HepG2 (cell line): ENCODE results near the gene TDRD6. TPM values are rescaled to one million over a fixed set of nuclear protein-coding genes. Genes with fewer than 3 reads are reported as not detected.

Experiments used
- ATAC-seq: fragments of 200-7000 bp; cut with Tn5 transposase; 3 replicates; pipeline ENCODE4 v1.9.1; 2020; ENCODE audit warnings: mild to moderate bottlenecking, moderate library complexity
- BruUV-seq: library from RNA; stranded (reverse); fragments of 400-500 nt; replicated peaks from 2 replicates; lab custom pipeline; 2021; lab: Mats Ljungman, UMichigan
- CTCF ChIA-PET: fragments of 300-600 bp; formaldehyde crosslinking; extraction: SDS; loops from one replicate; lab custom pipeline; 2021; ENCODE audit warnings: low total read pairs, inconsistent platforms, low intra/inter-chr PET ratio; lab: Yijun Ruan, JAX
- POLR2A ChIA-PET: fragments of 350-600 bp; sonication (Branson Sonifier 250); formaldehyde crosslinking; loops from one replicate; lab custom pipeline; 2020; ENCODE audit warnings: antibody characterized with exemption, inconsistent platforms; lab: Yijun Ruan, JAX
- DNase-seq: peaks from one replicate; pipeline ENCODE4 v3.0.0-alpha.2; 2015; ENCODE audit warnings: low spot score
- FAIRE-seq: peaks from 3 replicates; lab custom pipeline; 2011; peaks lifted over from hg19 to GRCh38; lab: Jason Lieb, UNC
- H2AFZ ChIP-seq: one replicate; pipeline ENCODE4 v1.6.1; 2011; ENCODE audit warnings: low read length, inconsistent platforms
- H3K27ac ChIP-seq: fragments of 300-600 bp; 3 replicates; pipeline ENCODE4 v1.8.0; 2011; ENCODE audit warnings: mixed run types, mild to moderate bottlenecking, mixed read lengths, low read length, inconsistent platforms; ENCODE audit not compliant: insufficient read depth; ENCODE audit errors: extremely low read length
- H3K27me3 ChIP-seq, 2 experiments: fragments of 200-600 bp in 1 of 2; 2 replicates in 1 of 2; 3 replicates in 1 of 2; pipeline versions ENCODE4 v1.6.0 to v1.8.0; 2011; ENCODE audit warnings: low read length in 2 of 2, mild to moderate bottlenecking in 2 of 2, moderate library complexity in 2 of 2, inconsistent platforms in 1 of 2; ENCODE audit not compliant: insufficient read depth in 2 of 2, control insufficient read depth in 1 of 2
- H3K36me3 ChIP-seq, 2 experiments: fragments of 200-600 bp in 1 of 2; replicated peaks in 1 of 2; 2 replicates in 1 of 2; 3 replicates in 1 of 2; pipeline versions ENCODE4 v1.5.1 to v1.8.0; 2011; ENCODE audit warnings: low read length in 2 of 2, inconsistent platforms in 1 of 2; ENCODE audit not compliant: insufficient read depth in 2 of 2, control insufficient read depth in 1 of 2
- H3K4me1 ChIP-seq: 2 replicates; pipeline ENCODE4 v1.5.1; 2012; ENCODE audit warnings: low read length, inconsistent platforms; ENCODE audit not compliant: insufficient read depth
- H3K4me2 ChIP-seq: 2 replicates; pipeline ENCODE4 v1.6.0; 2011; ENCODE audit warnings: low read depth, low read length, inconsistent platforms
- H3K4me3 ChIP-seq, 3 experiments: fragments of 200-600 bp in 1 of 3; sonication (generic), shearing (Covaris generic) in 1 of 3; replicated peaks in 1 of 3; 2 replicates each; pipeline ENCODE4 v1.5.1; 2011 to 2016; ENCODE audit warnings: low read length in 3 of 3, inconsistent platforms in 2 of 3, low read depth in 2 of 3, mild to moderate bottlenecking in 2 of 3, control low read depth in 1 of 3, mixed read lengths in 1 of 3; ENCODE audit not compliant: insufficient read depth in 1 of 3
- H3K79me2 ChIP-seq: one replicate; pipeline ENCODE4 v1.6.1; 2011; ENCODE audit warnings: low read length, inconsistent platforms; ENCODE audit not compliant: insufficient read depth
- H3K9ac ChIP-seq: 2 replicates; pipeline ENCODE4 v1.6.0; 2011; ENCODE audit warnings: mild to moderate bottlenecking, low read depth, low read length, inconsistent platforms; ENCODE audit not compliant: insufficient read depth
- H3K9me3 ChIP-seq: 2 replicates; pipeline ENCODE4 v1.5.1; 2012; ENCODE audit warnings: mild to moderate bottlenecking, low read length
- H4K20me1 ChIP-seq: 2 replicates; pipeline ENCODE4 v1.6.0; 2011; ENCODE audit warnings: inconsistent platforms, mild to moderate bottlenecking, low read length, moderate library complexity; ENCODE audit not compliant: insufficient read depth
- CENPT ChIP-seq: sonication (generic); formaldehyde crosslinking; IDR thresholded peaks from 2 replicates; pipeline ENCODE4 v1.8.0; 2022; ENCODE audit warnings: low read depth, mild to moderate bottlenecking, moderate library complexity, missing genetic modification reagents
- HDAC1 ChIP-seq: sonication (generic); formaldehyde crosslinking; IDR thresholded peaks from 2 replicates; pipeline ENCODE4 v1.5.1; 2020; ENCODE audit warnings: mild to moderate bottlenecking, missing genetic modification reagents
- IKZF1 ChIP-seq: fragments of 450-650 bp; IDR thresholded peaks from 2 replicates; pipeline ENCODE4 v1.7.1; 2016
- JUNB ChIP-seq: sonication (generic); formaldehyde crosslinking; IDR thresholded peaks from 2 replicates; pipeline ENCODE4 v1.8.0; 2022; ENCODE audit warnings: missing genetic modification reagents, mild to moderate bottlenecking, borderline replicate concordance
- SATB2 ChIP-seq: sonication (generic); formaldehyde crosslinking; IDR thresholded peaks from 2 replicates; pipeline ENCODE4 v1.5.0; 2020; ENCODE audit warnings: missing genetic modification reagents
- ZFP82 ChIP-seq: sonication (generic); formaldehyde crosslinking; IDR thresholded peaks from 2 replicates; pipeline ENCODE4 v1.5.1; 2020; ENCODE audit warnings: mild to moderate bottlenecking, missing genetic modification reagents, borderline replicate concordance
- ZFX ChIP-seq: sonication (generic); formaldehyde crosslinking; IDR thresholded peaks from 2 replicates; pipeline ENCODE4 v1.4.0; 2020; ENCODE audit warnings: mild to moderate bottlenecking, low read depth, missing genetic modification reagents, moderate library complexity
- ZNF235 ChIP-seq: sonication (generic); formaldehyde crosslinking; IDR thresholded peaks from 2 replicates; pipeline ENCODE4 v1.8.1; 2023; ENCODE audit warnings: mild to moderate bottlenecking, missing genetic modification reagents, borderline replicate concordance
- ZNF317 ChIP-seq: sonication (generic); formaldehyde crosslinking; IDR thresholded peaks from 2 replicates; pipeline ENCODE4 v1.5.0; 2020; ENCODE audit warnings: mild to moderate bottlenecking, missing genetic modification reagents
- ZNF335 ChIP-seq: sonication (generic); formaldehyde crosslinking; IDR thresholded peaks from 2 replicates; pipeline ENCODE4 v1.4.0; 2020; ENCODE audit warnings: missing genetic modification reagents
- ZSCAN21 ChIP-seq: sonication (generic); formaldehyde crosslinking; IDR thresholded peaks from 2 replicates; pipeline ENCODE4 v1.8.0; 2022; ENCODE audit warnings: mild to moderate bottlenecking, missing genetic modification reagents, moderate library complexity, borderline replicate concordance
- WGBS: methylation state at CpG from one replicate; pipeline ENCODE4 v1.1.6; 2017; ENCODE audit warnings: low lambda C conversion rate; 5-methylcytosine and 5-hydroxymethylcytosine counted together
- in situ Hi-C: cut with HindIII; loops from 2 replicates; pipeline ENCODE4 v1.10.0; 2017; ENCODE audit warnings: low pct_unique_long_range_greater_than_20kb; ENCODE audit not compliant: extremely low pct_ligation_motif_present
- intact Hi-C: fragments of 100-400 bp; cut with micrococcal nuclease; formaldehyde crosslinking; loops from one replicate; pipeline ENCODE4 v1.10.0; 2022; ENCODE audit not compliant: unreplicated experiment
- polyA plus RNA-seq, 8 experiments: library from polyadenylated mRNA; depleted of rRNA in 3 of 8; stranded (reverse) in 7 of 8; unstranded in 1 of 8; fragments of >200 nt; fragmentation: Illumina TruSeq in 4 of 8; extraction: Trizol in 4 of 8; gene quantifications; 2 replicates each; pipeline versions ENCODE4 v1.2.1 to v1.2.3, GENCODE V29; 2011 to 2016; ENCODE audit warnings: low read depth in 4 of 8, missing spikeins in 1 of 8, mixed read lengths in 1 of 8; ENCODE audit not compliant: insufficient read depth in 1 of 8
- total RNA-seq, 5 experiments: library from RNA; depleted of rRNA; stranded (reverse); fragments of >200 nt; fragmentation: Illumina TruSeq; extraction: Trizol; gene quantifications; 2 replicates each; pipeline ENCODE4 v1.2.3, GENCODE V29; 2016; ENCODE audit warnings: low read depth in 1 of 5

Gene TDRD6
- total and polyA plus RNA-seq, 2 of the 13 experiments (the other 11 are each of a cell fraction or from before 2014, with no cell fraction given), result not detected

- H2AFZ ChIP-seq, result no peak overlapping the region
- no peaks in the 10 kb centered on the region for H3K9me3 ChIP-seq
- H3K9ac ChIP-seq, result no peak overlapping the region
- H4K20me1 ChIP-seq, result no peaks in the 10 kb centered on the region
- CTCF ChIA-PET, result no interaction called here
- no peak overlapping the region for H3K4me2 ChIP-seq
- DNase-seq, result no peak
- no peak overlapping the region for H3K27ac ChIP-seq
- TF ChIP-seq HDAC1 (CRISPR knock-in tag) (no peak), ZSCAN21 (no peak), SATB2 (CRISPR knock-in tag) (no peak), ZFP82 (no peak), ZNF235 (CRISPR knock-in tag) (no peak)
- POLR2A ChIA-PET, result no interaction called here
- no peak overlapping the region for H3K4me3 ChIP-seq
- no peak for ATAC-seq
- H3K36me3 ChIP-seq, result no peaks in the 10 kb centered on the region
- H3K79me2 ChIP-seq, result no peaks in the 10 kb centered on the region
- WGBS, result 54% methylated on average over 5 of the region's 5 CpGs
- H3K4me1 ChIP-seq, result no peaks in the 10 kb centered on the region
- no peak for FAIRE-seq
- intact Hi-C loops, result no loop called here
- peaks cover 0 to 6% of the 10 kb centered on the region in 2 experiments; a peak in 1 of 5 replicates for H3K27me3 ChIP-seq
- BruUV-seq, result no TSS peak
- in situ Hi-C loops, result no loop called here
Measured at GRCh38 chr6:46749731-46750130, 62.0 kb downstream of the TDRD6 start.

GRCh38 chr6:46751658-46752057 is 64.0 kb downstream of the TDRD6 start:
- ChIA-PET CTCF (no interaction called here), POLR2A (no interaction called here)
- TF ChIP-seq IKZF1 (no peak), ZFX (CRISPR knock-in tag) (no peak), CENPT (CRISPR knock-in tag) (no peak), ZNF335 (CRISPR knock-in tag) (no peak), ZNF317 (CRISPR knock-in tag) (no peak), JUNB (CRISPR knock-in tag) (no peak)
- Histone ChIP-seq H3K4me2 (no peak overlapping the region), H3K9me3 (no peaks in the 10 kb centered on the region), H3K4me1 (no peaks in the 10 kb centered on the region), H3K27ac (no peak overlapping the region), H3K9ac (no peak overlapping the region), H3K27me3 (peaks cover 0 to 6% of the 10 kb centered on the region in 2 experiments; a peak in 1 of 5 replicates), H4K20me1 (no peaks in the 10 kb centered on the region), H2AFZ (no peak overlapping the region), H3K4me3 (no peak overlapping the region), H3K79me2 (no peaks in the 10 kb centered on the region), H3K36me3 (no peaks in the 10 kb centered on the region)
- DNase-seq (no peak), FAIRE-seq (no peak), ATAC-seq (no peak)
- WGBS, result 22% methylated on average over 3 of the region's 3 CpGs
- in situ Hi-C loops, result no loop called here
- BruUV-seq, result no TSS peak
- intact Hi-C loops, result no loop called here

Other genes starting within 250 kb of the TDRD6 start
- gene RCAN2, start 196.4 kb upstream of the TDRD6 start, total RNA-seq (2016; rRNA removed; fragmentation: Illumina TruSeq; extraction: Trizol), result not detected in 2 replicates
- not detected in 2 replicates for gene RCAN2, start 196.4 kb upstream of the TDRD6 start, polyA plus RNA-seq (2011; rRNA removed)
- gene CYP39A1, start 35.1 kb upstream of the TDRD6 start, total RNA-seq (2016; rRNA removed; fragmentation: Illumina TruSeq; extraction: Trizol), result not detected in 2 replicates
- 0.04 and 0.13 TPM in 2 replicates for gene CYP39A1, start 35.1 kb upstream of the TDRD6 start, polyA plus RNA-seq (2011; rRNA removed)
- 0.32 and 0.46 TPM in 2 replicates for gene SLC25A27, start 34.9 kb upstream of the TDRD6 start, total RNA-seq (2016; rRNA removed; fragmentation: Illumina TruSeq; extraction: Trizol)
- gene SLC25A27, start 34.9 kb upstream of the TDRD6 start, polyA plus RNA-seq (2011; rRNA removed), result 1.3 and 1.8 TPM in 2 replicates
- not detected in 2 replicates for gene PLA2G7, start 47.5 kb downstream of the TDRD6 start, total RNA-seq (2016; rRNA removed; fragmentation: Illumina TruSeq; extraction: Trizol)
- gene PLA2G7, start 47.5 kb downstream of the TDRD6 start, polyA plus RNA-seq (2011; rRNA removed), result not detected in 2 replicates
- gene ANKRD66, start 59.0 kb downstream of the TDRD6 start, total RNA-seq (2016; rRNA removed; fragmentation: Illumina TruSeq; extraction: Trizol), result not detected in 2 replicates
- gene ANKRD66, start 59.0 kb downstream of the TDRD6 start, polyA plus RNA-seq (2011; rRNA removed), result not detected in 2 replicates
- 0.10 and 0.24 TPM in 2 replicates for gene MEP1A, start 105.5 kb downstream of the TDRD6 start, total RNA-seq (2016; rRNA removed; fragmentation: Illumina TruSeq; extraction: Trizol)
- gene MEP1A, start 105.5 kb downstream of the TDRD6 start, polyA plus RNA-seq (2011; rRNA removed), result 0.83 and 3.0 TPM in 2 replicates
- not detected in 2 replicates for gene ADGRF5, start 234.1 kb downstream of the TDRD6 start, total RNA-seq (2016; rRNA removed; fragmentation: Illumina TruSeq; extraction: Trizol)
- gene ADGRF5, start 234.1 kb downstream of the TDRD6 start, polyA plus RNA-seq (2011; rRNA removed), result not detected in 2 replicates